COLO668 (cell line): ENCODE results near the gene ABLIM2.

Source experiments
- DNase-seq: peaks from one replicate; lab custom pipeline; 2025; ENCODE audit not compliant: unreplicated experiment; lab: John Stamatoyannopoulos, UW

Gene ABLIM2

DNA sequence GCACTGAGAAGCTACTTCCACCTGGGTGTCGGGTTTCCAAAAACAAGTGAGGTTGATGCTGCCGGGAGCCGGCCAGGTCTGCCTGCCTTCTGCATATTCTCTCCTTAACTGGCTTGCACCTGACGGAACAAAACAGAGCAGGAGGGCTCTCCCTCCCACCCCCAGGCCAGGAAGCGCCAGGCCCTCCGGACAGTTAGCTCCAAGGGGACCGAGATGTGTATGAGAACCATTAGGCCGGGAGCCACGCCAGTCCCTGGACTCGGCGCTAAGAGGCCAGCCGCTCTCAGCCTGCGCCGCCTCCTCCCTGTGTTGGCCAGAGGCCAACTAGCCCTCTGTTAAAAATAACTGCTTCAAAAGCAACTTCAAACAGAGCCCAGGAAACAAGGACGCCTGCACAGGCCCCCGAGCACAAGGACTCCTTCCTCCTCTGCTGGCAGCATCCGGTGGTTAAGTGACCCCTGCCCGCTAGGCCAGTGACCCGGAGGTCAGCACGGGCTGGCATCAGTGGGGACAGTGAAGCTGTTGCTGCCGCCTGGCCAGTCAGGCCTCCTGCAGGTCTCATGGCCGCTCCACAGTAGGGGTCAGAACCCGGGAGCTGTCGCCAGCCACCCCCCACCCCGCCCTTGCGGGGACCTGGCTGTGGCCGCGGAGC lies 107.9 kb downstream of the ABLIM2 start:
- DNase-seq: peak; percentile 90

DNA sequence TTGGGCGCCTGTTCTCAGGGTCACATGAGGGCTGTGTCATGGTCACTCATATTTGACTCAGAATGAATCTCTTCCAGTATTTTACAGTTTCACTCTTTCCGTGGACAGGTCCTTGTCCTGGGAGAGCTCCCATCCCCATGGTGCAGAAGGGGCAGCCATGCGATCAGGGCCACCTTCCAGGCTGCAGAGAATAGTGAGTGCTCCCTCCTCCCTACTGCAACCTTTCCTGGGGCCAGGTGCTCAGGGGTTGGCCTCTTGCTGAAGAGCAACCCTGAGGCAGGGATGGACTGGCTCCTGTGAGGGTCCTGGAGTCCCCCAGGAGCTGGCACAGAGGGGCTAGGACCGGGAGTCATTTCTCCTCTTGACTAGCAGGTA lies 108.4 kb downstream of the ABLIM2 start:
- DNase-seq: no peak

DNA sequence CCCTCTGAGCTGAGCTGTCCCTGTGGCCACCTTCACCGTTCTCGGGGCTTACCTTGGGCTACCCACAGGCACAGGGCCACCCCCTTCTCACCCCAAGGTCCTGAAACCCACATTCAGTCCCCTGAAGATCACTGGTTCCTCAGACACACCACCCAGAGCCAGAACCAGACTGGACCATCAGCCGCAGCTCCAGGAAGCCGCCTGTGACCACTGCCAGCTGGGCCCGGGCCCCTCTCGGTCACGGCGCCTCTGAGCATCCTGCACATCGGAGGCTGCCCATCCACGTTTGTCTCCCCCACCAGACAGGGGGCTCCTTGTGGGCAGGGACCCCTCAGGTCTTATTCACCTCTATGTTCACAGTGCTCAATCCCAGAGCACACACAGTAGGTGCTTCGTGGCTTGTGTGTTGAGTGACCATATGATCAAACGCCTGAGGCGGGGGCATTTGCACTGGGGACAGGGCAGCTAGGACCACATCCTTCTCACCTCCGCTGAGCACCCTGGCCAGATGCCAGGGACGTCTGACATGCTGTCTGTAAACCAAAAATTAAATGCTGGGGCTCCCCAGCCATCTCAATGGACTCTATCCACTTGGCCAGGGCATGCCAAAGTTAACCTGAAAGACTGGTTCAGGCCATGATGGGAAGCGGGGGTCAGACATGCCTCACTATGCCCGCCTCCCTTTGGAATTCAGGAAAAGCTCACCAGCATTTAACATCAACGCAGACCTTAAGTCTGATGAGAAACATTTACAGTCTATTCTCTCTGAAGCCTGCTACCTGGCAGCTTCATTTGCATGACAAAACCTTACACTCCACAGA lies 109.5 kb downstream of the ABLIM2 start:
- peak; percentile 63 for DNase-seq

DNA sequence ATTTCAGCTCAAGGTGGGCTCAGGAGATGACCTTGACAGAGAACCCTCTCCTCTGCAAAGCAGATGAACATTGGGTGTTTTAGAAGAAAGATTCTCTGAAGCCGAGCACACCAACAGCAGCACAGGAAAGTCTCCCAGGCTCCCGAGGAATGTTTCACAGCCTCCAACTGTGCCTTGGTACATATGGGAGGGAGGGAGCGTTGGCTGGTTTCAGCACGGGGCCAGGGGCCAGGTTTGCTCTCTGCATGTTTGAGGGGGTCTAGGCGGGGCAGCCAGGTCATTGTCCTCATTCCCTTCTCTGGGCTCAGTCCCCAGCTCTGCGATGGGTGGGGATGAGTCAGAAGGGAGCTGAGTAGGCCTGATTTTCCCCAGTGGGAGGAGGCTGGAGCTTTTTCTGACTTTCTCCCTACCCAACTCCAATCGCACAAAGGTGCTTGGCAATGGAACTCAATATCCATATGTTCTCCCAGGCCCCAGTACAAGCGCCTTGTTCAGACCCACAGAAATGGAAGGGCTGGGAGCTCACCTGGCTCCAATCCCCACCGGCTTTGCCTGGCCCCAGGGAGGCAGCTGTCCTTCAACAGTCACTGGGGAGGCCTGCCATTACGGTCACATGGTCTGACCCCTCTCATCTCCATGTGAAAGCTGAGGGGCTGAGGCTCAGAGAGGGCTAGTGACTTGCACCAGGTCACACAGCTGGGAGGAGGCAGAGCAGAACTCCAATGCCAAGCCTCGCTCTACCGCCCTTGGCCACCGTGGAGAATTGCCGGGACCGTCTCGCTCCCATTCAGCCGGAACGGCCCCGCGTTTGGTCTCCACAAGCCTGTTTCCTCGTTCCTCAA lies 110.6 kb downstream of the ABLIM2 start:
- DNase-seq: no peak

DNA sequence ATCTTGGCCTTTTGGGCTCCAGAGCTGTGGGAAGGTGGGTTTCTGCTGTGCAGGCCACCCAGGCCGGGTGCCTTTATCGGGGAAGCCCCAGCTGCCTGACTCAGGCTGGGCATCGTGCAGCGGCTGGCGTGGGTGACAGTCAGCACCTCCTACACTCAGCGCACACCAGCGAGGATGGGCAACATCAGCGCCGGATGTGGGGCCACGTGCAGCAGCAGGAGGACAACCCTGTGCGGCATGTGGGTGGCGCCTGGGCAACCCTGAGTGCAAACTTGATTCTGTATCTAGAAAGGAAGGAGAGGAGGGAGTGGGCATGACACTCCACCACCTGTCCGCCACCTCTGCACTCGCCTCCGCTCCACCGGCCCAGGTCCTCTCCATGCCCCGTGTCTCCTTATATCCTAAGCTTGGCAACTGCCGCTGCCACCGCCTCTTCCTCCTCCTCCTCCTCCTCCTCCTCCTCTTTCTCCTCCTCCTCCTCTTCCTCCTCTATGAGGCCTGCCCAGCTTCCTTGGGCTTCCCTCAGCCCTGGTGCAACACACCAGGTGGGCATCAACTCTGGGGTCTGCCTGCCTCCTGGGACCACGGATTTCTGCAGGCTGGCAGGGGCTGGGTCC lies 111.6 kb downstream of the ABLIM2 start:
- peak; percentile 45 for DNase-seq

DNA sequence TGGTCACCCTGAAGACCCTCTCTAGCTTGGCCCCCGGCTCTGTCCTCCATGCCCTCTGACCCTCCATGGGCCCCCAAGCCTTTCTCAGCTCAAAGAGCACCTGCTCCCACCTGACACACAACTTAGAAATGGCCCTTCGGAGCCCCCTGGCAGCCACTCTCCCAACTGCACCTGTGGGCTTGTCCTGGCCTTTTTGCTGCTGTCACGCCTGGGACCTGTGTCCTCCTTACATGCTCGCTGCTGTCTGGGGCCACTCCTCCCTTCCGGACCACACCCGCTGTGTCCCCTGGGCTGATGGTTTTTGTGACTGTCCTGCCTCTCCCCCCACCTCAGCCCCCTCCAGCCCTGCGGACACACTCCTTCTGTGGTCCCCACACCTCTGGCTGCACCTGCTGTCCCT lies 112.7 kb downstream of the ABLIM2 start:
- peak; percentile 95 for DNase-seq

DNA sequence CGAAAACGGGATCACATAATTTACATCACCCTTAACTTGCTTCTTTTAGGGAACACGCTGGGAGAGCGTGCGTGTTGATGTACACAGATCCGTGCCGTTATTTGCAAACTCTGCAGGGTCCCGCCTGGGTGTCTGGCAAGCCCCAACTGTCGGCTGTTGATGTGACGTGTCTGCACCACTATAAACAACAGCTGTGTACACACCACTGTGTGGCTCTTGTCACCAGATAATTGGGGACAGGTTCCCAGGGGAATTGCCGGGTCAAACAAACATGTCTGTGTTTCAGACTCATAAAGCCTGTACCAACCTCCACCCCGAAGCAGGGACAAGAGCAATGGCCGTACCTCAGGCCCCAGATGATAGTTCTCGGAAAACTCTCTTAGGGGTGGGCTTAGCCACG lies 113.9 kb downstream of the ABLIM2 start:
- DNase-seq: peak; percentile 94

DNA sequence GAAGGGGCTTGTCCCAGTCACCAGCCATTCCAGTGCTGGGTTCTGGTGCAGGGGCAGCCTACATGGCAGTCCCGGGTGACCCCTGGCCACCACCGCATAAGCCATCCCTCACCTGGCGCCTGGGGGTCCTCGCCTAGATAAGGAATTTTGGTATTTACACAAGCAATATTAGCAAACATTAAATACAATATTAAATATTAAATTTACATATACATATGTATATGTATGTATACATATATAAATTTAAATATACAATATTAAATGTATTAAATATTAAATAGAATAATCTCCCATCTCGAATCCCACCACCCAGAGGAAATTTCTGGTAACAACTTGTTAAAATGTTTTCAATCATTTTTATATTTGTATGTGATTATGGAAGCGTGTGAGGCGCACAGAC lies 114.4 kb downstream of the ABLIM2 start:
- DNase-seq: no peak

DNA sequence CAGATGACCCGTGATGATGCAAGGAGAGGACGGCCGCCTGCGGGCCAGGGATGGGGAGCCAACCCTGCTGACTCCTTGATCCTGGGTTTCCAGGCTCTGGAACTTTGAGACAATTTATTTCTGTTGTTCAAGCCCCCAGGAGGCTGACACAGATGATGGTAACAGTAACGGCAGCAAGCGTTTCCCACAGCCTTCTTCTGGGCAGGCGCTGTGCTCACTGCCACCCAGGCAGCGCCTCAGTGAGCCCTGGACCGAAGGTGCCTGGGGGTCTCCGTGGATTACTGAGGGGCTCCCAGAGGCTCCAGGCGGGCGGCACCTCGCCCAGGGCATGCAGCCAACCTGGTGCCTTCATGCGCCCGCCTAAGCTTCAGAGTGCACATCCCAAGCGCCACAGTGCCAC lies 115.0 kb downstream of the ABLIM2 start:
- DNase-seq: no peak

DNA sequence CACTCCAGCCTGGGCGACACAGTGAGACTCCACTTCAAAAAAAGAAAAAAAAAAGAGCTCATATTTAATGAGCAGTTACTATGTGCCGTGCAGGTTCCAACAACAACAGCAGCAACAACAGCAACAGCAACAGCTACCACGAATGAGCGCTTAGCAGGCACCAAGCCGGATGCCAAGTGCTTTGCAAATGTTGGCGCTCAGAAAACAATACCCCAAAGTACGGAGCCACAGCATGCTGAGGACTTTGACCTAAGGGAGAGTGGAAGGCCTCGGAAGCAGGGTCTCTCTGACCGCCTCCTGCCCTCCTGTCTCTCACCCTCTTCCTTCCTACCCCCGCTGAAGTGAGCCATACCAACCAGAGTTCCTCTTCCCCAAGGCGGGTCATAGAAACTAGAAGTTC lies 116.7 kb downstream of the ABLIM2 start:
- no peak for DNase-seq

DNA sequence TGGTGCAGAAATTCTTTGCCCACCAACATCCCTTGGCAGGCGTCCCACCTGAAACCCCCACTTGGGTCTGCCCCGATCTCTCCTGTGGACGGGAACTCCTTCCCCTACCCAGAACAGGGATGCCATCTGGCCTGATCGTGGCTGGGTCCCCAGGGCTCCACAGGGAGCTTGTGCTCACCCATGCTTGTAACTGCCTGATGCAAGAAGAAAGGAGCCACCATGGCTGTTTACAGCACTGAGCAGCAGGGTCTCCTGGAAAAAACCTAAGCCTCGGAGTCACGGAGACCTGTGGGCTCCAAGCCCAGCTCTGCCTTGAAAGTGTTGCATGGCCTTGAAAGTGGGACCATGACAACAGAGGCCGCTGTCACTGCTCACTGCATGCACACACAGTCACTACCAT lies 117.4 kb downstream of the ABLIM2 start:
- DNase-seq: no peak

DNA sequence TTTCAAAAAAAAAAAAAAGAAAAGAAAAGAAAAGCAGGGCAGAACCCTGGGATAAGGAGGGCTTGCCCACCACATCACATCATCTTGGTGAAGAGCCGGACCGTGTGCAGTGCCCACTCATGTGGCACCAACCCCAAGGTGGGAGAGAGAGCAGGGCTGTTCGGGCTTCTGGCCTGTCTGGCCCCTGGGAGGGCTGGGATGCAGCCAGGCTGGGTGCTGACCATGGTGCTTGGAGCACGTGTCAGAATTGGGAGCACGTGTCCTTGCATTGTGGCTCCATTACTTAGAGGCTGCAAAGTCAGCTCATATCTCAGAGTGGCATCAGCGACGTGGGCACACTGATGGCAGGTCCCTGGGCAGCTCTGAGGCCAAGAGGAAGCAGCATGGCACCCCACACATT lies 118.0 kb downstream of the ABLIM2 start:
- DNase-seq: no peak

DNA sequence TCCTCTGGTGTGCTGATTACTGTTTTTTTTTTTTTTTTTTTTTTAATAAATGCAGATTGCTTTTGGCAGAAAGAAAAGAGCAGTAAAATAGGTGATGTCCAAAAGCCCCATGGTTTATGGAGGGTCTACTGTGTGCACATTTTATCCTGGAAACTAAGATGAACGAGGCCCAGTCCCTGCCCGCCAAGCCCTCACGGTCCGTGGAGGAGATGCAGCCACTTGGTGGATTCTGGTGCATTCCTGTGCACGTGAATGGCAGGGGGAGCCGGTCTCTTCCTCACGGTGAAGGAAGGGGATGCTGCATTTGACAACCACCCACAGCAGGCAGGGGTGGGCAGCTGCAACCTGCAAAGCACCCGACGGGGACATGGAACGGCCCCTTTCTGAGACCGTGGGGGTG lies 118.8 kb downstream of the ABLIM2 start:
- DNase-seq: no peak

DNA sequence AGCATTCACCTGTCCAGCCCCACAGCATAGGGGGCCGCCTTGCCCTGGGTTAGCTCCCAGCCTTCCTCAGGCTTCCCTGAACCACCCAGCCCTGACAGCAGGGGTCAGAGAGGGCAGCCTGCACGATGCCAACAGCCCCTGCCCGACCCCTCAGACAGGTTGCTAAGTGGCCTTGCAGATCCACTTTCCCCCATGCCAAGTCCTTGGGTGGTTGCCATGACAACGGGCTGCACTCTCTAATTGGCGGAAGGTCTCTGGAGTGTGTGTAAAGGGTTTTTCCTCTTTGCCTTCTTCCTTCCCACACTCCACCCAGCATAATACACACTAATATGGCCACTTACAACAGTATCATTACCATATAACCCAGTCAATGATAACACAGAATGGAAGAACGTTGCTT lies 119.3 kb downstream of the ABLIM2 start:
- peak; percentile 87 for DNase-seq

DNA sequence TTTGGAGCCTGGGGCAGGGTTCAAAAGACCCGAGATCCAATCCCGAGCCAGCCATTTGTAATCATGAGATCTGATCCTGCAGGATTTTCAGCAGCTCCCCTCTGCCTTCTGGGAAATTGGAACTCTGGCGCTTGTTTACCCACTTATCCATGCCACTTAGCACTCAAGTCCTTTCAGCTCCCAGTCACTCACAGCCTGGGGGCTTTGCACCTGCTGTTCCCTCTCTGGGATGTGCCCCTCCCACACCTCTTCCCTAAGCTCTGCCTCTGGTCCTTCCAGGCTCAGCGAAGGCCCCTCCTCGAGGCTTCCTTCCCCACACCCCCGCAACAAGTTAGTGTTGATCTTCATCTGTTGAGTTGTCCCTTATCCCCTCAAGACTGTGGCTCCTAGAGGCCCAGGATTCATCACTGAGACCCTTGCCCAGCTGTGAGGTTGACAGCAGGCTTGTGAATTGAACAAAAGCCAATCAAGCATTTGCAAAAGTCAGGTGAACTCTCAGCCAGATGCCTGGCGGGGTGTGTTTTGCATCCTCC lies 119.8 kb downstream of the ABLIM2 start:
- peak; percentile 90 for DNase-seq

DNA sequence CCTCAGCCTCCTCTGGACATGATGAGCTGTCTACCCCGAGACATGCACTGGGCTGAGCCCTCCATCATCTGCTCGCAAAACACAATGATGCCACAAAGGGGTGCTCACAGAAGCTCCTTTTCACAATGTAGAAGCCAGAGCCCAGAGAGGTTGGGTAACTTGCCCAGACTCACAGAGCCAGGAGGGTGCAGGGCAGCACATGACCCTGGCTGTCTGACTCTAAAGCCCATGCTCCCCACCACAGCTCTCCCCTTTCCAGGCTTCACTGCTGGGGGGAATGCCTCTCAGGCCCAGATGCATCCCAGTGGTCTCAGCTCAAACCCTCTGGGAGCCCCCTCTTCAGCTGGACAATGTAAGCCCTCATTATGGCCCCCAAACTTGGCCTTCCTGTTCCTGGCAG lies 120.5 kb downstream of the ABLIM2 start:
- no peak for DNase-seq

DNA sequence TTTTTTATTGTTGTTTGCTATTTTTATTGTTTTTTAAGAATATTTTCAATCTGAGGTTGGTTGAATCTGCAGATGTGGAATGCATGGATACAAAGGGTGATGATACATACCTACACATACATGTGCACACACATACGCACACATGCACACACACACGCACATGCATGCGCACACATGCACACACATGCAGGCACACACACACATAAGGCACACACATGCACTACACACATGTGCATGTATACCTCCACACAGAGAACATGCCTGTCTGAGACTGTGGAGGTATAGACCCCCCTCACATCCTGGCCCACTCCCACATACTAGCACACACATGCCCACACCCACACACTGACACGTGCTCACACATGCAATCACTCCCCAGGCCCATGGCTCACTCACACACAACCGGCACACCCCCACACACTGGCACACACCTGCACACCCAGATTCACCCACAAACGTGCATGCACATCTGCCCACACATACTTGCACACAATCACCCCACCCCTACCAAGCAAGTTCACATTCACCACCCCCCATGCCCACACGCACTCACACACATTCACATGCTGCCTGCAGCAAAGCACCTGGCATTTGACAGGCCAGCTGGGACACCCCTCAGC lies 121.4 kb downstream of the ABLIM2 start:
- no peak for DNase-seq

DNA sequence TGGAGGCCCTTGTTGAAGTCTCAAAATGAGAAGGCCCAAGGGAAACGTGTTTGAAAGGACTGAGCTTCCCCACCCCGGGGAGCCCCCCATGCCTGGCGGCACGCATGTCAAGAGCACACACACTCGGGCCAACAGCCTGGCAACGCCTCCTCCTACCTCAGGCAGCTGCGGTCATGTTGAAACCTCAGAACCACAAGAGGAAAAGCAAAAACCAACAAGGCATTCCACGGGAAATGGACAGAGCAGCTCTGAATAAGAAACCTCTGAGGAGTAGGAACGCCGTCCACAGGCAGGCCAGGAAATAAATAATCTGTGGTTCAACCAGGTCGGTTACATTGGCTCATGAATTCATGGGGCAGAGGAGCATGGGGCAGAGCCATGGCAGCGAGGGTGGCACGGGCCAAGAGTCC lies 123.2 kb downstream of the ABLIM2 start:
- no peak for DNase-seq

DNA sequence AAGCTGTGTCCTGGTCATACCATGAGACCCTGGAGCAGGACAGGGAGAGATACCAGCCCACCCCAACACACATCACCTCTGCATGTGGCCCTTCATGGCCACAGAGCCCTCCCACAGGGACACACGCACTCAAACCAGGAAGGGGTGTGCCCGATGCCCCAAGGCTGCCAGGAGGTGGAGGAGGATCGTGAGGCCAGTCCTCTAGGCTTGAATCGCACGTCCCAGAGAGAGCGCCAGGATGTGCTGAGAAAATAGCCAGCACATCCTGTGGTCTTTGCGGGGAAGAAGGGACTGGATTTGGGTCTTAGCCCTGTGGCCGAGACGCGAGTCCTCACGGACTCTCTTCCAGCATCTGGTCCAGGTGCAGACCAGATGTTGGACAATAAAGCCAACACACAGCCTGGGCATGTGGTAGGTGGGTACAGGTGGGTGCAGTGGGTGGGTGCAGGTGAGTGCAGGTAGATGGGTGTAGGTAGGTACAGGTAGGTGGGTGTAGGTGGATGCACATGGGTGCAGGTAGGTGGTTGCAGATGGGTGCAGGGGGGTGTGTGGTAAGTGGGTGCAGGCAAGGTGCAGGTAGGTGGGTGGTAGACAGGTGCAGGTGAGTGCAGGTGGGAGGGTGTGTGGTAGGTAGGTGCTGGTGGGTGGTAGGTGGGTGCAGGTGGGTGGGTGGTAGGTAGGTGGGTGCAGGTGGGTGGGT lies 124.6 kb downstream of the ABLIM2 start:
- no peak for DNase-seq
